Left renal pelvis (tissue), 4 donors: ENCODE results near the gene PSORS1C1. TPM values are rescaled to one million over a fixed set of nuclear protein-coding genes. Genes with fewer than 3 reads are reported as not detected.

Source experiments
- DNase-seq, 4 donors: peaks; one replicate each; pipeline ENCODE4 v3.0.0-alpha.2; 2013; ENCODE audit warnings: low read depth in 4 of 4, low spot score in 3 of 4
- polyA plus RNA-seq, 4 donors: library from polyadenylated mRNA; unstranded; fragments of 120-200 nt; gene quantifications; one replicate each; pipeline ENCODE4 v1.2.1, GENCODE V29; 2013; ENCODE audit not compliant: insufficient read length in 4 of 4

The PSORS1C1 gene
- polyA plus RNA-seq, 4 donors = 0.19 to 1.0 TPM; not detected in 2

DNA sequence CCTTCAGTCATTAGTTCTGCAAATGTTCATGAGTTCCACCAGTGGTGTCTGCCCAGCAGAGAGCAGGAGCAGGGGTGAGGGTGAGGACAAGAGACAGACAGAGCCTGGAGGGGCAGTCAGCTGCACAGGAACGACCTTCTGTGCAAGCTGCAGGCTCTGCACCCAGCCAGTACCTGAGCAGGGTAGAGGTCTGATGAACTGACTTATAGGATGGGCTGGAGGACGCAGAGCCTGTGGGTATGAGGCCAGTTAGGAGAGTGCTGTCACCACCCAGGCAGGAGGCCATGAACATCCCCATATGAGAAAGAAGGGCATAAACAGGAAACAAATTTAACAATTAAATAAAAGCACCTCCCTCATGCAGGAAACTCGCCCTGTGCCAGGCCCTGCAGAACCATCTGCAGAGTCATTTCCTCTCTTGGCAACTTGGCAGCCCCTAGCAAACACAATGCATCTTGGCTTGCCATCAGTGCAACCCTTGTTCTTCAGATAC lies 20.2 kb upstream of the PSORS1C1 start:
- no peak for DNase-seq

DNA sequence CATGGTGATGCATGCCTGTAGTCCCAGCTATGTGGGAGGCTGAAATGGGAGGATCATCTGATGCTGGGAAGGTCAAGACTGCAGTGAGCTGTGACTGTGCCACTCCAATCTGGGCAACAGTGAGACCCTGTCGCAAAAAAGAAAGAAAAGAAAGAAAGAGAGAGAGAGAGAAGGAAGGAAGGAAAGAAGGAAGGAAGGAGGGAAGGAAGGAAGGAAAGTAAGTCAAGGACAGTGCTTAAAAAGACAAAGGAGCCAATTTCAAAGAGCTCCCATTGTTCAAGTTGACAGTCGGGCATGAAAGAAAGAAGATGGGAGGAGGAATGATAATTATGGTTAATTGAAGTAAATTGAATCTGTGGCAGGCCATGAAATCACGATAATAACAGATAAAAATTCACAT lies 18.4 kb upstream of the PSORS1C1 start:
- DNase-seq = no peak

DNA sequence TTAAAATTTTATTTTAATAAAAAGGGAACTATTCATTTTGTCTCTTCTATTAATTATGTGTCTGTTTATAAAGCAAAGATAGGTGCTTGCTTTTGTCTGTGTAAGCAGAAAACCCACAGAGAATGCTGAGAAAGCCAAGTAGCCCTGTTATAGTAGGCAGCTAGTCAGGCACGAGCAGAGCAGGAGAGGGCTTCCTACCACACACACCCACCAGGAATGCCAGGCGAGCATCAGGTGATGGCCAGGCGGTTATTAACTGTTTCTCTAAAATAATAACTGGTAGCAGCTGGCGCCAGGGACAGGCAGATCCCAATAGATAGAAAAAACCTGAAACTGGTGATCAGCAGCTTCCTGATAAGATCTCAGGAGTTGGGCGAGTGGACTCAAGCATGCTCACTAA lies 17.9 kb upstream of the PSORS1C1 start:
- DNase-seq = no peak

DNA sequence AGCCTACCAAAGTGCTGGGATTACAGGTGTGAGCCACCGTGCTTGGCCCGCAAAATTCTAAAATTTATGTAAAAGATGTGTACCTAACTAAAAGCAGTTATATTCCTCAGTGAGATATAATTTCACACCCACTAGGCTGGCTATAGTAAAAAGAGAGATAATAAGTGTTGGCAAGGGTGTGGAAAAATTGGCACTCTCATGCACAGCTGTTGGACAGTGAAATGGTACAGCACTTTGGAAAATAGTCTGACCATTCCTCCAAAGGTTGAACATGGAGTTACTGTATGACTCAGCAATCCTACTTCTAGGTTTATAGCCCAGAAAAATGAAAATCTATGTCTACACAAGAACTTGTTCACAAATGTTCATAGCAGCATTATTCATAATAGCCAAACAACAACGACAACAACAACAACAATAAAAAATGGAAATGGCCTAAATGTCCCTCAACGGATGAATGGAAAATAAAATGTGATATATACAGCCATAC lies 16.1 kb upstream of the PSORS1C1 start:
- DNase-seq = no peak

DNA sequence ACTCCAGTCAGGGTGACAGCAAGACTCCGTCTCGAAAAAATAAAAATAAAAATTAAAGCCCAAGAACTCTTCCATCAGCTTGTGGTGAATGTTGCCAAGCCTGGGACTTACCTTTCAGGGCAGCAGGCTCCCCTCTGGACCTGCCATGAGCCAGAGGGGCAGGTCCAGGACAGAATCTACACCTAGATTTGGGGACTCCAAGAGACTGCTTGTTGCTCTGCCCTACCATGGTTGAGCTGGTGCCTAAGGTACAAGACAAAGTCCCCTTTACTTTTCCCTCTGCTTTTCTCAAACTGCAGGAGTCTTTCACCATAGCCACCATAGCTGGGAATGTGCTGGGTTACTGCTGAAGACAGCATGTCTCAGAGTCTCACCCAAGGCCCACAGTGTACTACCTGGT lies 11.5 kb upstream of the PSORS1C1 start:
- no peak for DNase-seq

DNA sequence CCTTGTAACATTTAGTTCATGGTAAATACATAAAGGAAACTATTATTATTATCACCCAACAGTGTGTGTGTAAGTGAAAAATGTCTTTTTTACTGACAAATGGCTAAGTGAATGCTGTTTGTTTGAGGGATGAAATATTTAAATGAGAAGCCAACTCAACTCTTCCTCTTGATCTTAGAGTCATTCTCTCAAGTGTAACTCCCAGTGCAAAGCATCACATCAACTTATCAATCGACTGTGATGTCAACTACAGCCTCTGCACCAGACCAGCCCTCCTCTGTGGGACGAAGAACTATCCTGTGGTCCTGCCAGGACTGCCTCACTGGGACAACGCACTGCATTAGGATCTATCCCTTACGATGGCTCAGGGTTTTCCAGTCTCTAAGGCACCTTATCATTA lies 7.5 kb upstream of the PSORS1C1 start:
- no peak for DNase-seq

DNA sequence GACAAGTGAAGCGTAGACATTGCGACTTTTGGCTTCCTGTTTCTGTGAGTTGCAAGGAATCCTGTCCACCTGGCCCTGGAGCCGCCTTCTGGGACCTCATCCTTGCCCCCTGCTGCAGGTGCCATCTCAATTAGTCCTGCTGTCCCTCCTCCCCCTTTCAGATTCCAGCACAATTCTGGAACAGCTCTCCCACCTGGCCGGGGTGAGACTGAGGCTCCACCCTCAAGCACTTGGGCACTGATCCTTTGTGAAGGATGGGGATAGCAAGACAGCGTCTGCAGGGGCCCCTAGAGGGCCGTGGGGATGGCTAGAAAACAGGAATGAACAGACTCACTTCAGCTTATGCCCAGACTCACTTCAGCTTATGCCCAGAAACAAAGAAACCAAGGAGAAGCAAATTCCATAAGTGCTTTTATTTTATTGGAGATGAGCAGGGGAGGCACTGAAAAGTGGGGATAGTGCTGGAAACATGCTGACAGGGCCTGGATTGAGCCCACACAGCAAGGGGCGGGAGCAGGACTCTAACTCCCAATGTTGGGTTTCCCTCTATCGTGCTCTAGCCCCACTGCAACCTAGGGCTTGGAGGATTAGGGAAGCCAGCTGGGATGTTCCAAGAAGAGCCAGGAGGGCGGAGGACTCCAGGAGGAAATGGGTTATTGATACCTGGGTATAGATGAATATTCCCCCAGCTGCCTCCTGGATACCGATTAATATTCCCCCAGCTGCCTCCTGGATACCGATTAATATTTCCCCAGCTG lies 3.6 kb upstream of the PSORS1C1 start:
- DNase-seq = no peak

DNA sequence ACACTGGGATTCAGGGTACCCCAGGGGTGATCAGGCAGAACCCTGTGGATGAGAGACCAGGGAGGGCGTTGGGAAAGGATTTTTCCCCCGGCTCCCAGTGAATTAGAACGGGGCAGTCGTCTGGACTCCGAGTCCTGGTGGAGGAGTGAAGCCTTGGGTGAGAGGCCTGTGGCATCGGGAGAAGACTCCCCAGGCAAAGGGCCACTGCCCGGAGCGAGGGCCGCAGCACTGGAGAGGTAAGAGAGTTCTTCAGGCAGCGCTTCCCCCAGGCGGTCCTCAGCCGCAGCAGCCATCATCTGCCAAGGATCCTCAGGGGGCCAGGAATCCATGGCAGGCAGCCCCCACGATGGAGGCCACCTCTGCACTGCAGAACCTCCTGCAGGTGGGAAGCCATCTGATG lies 2.9 kb upstream of the PSORS1C1 start:
- no peak for DNase-seq

DNA sequence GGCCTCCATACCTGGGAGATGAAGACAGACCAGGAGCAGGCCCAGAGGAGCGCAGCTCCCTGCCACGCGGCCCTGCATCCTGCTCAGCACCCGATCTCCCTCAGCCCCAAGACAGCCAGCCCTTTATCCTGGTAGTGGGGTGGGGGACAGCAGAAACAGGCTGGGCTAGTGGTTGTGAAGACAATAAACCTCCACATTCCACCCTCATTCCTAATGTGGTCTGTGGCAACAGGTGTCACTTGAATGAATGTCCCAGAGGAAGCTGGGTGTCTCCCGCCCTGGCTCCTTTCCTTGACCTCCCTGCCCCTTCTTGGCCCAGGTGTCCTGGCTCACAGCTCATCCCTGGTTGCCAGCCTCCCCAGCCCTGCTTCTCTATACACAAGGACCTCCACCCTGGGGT lies 2.1 kb upstream of the PSORS1C1 start, which contains the start of gene C6orf15:
Gene C6orf15, minus strand, starts transcription at position 98 of the 400 bp plus-strand sequence. Its CDS starts 20 bp downstream, at position 78.
- DNase-seq = no peak

DNA sequence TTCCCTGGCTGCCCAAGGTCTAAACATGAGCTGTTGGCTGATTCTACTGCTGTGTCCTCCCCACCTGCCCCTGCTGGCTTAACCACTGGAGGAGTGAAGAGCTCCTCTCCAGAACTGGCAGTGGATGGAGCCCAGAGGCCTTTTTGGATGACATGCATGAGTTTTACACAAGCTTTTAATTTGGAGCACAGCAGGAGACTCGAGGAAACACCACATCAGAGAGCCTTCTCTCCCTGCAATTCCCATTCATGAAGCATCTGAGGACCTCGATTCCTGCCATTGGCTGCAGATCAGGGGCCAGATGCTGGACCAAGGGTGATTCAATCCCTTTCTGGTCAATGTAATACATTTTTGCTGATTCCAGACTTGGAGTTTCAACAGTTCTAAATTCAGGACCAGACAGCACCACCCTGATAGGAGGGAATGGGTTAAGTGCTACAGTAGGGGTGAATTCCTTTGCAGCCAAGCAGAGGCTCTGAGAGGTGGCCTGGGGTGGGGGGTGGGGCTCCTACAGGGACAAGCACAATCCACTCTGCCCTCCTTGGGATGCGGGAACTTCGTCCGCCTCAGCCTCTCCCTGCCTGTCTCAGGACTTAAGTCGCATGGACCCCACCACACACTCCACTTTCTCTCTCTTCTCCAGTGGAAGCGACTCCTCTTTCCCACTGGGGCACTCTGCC lies 599 bp upstream of the PSORS1C1 start:
- DNase-seq = no peak

DNA sequence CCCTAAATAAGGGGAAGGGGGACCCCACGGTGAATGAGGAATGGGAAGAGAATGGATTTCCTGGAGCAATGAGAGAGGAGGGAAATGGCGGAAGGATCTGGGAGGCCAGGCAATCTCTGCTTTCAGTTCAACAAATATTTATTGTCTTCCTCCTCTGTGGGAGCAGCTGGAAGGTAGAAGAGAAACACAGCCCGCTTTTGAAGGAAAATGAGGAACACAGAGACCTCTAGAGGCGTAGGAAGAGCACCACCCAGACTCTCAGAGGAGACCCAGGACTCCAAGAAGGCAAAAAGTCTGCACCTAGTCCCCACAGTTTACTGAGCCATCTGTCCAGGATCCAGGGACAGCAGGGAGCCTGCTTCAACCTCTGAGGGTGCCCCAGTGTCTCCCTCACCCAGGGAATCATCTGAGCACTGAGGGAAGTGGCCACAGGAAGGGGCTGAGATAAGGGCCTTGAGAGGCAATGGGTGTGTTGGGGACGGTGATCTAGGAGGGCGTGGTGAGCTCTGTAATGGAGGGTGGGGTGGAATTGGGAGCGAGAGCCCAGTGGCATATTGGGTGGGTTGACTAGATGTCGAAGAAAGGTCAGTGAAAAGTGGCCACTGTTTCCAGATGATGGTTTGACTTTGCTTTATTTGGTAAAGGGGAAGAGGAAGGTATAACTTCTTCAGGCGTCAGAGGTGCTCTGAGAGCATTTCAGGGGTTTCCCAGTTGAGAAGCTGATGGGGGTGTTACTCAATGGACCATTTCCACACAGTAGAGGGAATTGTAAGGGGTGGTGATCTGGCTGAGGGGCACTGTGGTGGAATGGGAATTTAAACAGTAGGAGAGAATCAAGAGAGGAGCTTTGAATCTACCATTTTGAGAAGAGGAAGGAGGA lies 610 bp downstream of the PSORS1C1 start:
- DNase-seq = no peak

DNA sequence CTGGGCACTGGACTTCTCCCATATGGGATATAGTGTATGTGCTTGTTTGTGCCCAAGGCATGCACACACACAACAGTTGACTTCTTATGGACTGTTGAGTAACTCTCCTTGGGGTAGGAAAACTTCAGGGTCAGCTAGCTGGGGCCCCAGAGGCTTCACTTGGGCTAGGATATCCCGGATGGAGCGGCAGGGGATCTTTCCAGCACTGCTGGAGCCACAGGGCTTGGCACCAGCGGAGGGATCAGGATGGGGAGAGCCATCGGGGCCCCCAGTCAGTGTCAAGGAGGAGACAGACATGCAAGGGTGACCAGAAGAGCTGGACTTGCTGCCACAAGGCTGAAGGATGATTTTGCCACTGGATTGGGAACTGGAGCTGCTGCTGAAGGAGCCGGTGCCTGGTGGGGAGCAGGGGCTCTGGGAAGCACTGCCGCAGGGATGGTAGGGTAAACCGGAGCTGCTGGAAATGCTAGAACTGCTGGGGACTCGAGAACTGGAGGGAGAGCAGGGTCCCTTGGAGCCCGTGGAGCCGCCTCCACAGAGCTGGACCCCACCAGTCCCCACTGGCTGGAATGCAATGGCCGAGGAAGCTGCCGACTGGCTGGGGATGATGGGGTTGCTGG lies 1.5 kb downstream of the PSORS1C1 start:
- no peak for DNase-seq

DNA sequence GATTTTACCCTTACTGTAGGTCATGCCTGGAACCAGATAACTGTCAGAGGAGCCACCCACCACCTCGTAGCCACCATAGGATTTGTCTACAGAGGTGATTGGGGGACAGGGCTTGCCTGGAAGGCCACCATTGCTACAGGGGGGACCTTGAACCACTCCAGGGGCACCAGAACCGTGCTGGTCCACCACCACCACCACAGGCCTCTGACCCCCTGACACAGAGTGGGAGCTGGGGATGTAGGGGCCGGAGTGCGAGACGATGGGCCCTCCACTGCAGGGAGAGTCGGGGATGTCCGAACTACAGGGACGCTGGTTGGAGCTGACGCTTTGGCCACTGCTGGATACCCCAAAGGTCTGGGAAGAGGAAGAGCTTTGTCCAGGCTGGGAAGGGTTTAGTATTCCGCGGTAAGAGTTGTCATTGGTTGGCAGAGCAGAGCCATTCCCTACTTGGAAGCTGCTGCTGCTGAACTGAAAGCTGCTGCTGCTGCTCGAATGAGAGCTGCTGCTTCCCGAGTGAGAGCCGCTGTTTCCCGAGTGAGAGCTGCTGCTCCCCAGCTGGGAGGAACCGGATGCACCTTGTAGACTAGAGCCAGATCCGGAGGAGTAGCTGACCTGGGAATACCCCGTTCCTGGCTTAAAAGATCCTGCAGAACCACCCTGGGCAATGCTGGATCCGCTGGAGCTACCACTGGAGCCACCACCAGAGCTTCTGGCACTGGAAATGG lies 2.2 kb downstream of the PSORS1C1 start:
- no peak for DNase-seq

DNA sequence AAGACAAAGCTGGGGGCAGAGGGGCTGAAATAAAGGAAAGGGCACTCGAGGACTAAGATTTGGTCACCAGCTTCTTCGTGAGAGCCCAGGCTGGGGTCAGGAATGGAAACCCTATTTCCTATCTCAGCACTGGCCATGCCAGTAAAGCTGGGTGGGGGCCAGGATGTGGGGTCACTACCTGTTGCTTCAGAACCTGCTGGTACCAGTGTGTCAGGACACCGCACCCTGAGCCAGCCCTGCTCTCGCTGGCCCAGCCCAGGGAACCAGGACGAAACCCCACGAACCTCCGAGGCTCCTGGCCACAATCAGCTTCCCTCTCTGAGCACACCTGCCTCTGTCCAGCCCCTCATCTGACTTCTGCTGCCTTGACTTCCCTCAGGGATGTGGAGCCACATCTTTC lies 3.6 kb downstream of the PSORS1C1 start:
- DNase-seq = no peak

DNA sequence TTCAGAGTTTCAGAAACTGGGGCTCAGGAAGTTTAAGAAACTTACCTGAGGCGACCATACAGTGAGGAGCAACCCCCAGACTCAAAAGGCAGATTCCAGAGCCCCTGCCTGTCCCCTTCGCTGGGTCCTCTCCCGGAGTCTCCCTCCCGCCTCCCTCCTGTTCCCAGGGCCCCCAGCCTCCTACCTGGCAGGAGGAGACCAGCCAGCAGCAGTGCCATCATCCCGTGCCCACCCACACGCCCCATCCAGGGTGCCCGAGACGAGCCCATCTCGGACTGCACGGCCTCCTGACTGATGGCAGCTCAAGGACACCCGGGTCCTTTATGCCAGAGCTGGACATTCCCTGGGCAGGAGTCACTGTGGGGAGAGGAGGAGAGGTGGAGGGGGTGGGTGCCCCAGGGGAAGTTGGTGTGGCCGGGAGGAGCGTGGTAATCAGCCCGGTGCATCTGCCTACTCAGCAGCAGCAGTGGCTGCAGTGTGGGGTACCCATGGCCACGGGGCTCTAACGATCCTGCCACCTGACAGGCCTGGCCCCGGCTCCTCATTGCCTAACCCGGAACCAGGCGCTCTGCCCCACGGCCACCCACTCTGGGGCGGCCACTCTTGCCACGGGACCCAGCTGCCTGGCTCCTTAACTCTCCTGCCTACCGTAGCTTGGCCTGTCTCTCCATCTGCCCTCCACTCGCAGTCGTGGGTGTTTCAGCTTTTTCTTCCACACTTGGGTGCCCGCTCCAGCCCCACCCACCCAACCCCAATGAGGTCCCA lies 5.7 kb downstream of the PSORS1C1 start, which contains the start of gene CDSN:
Gene CDSN, minus strand, starts transcription at position 296 of the 765 bp plus-strand sequence. Its CDS starts 27 bp downstream, at position 269.
- no peak for DNase-seq

DNA sequence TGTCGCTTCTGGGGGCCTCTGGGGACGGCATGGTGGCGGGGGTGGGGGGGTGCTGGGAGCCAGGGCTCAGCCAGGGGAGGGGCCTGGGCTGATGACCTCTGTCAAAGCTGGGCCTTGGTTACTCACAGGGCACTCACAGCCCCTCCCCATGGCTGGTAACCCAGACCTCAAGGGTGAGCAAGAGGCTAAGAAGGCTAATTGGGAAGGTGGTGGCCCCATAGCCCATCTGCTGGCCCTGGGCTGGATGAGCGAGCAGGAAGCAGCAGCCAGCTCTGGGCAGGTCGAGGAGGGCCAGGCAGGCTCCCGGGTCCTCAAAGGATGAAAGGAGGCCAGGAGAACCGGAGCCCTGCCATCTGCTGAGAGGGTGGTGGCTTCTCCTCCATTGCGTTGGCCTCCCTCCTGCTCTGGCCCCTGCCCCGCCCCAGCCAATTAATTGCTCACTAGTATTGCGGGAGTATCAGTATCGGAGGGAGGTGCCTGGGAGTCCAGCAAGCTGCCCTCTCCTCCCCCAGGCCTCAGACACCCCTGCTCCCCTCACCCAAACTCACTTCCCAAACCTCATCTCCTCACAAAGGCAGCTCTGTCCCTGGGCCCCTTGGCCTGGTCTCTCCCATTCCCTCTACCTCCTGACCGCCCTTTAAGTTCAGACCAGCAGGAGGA lies 6.7 kb downstream of the PSORS1C1 start:
- DNase-seq = no peak

DNA sequence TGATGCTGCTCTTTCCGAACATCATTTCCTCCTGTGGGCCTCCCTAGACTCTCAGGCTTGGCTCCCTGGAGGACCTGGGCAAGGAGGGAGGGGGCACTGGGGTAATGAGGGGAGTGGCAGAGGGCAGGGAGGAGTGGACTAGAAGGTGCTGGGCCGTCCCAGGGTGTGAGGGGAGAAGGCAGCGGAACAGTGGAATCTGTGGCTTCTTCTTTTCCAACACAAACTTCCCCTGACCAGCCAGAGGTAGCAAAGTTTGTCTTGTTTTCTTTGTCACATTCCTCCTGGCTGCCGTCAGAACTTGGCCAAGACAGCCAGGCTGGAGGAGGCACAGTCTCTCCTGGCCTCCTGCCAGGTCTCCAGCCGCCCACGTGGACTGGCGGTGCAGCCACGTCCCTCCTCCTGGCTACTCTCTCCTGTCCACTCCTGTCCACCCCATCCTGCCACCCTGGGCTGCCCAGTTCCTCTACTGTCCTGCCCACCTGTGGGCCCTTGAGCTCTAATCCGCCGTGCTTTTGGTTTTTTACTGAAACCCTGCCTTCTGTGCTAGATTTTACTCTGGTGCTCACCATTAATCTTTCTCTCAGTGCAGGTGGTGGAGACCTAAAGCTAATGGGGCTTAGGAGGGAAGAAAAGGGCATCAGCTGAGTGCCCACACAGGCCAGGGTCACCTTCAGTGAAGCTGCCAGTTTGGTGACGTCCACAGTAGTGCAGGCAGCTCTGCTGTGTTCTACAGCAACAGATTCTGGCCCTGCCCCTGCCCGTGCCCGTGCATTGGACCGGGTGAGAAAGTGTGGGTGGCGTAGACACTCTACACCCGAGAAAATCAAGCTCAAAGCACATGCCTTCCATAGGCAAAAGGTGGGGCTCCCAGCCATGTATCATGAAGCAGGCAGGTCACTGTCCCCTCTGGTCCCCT lies 8.4 kb downstream of the PSORS1C1 start:
- DNase-seq = peak in 3 of 4 donors; percentile 49 to 81 (median 60)
